Fibroblast of lung (primary cell): ENCODE data around the gene FGGY. TPM values are rescaled to one million over a fixed set of nuclear protein-coding genes. Genes with fewer than 3 reads are reported as not detected.

Source experiments
- DNase-seq, 2 donors: peaks; one replicate each; pipeline versions ENCODE4 v3.0.0 to v3.0.0-alpha.2; 2010; ENCODE audit warnings: low read depth in 2 of 2
- H2AFZ ChIP-seq: 2 replicates; pipeline ENCODE4 v1.5.1; 2012; ENCODE audit warnings: low read length, control low read depth, inconsistent platforms
- H3K27ac ChIP-seq: 2 replicates; pipeline ENCODE4 v1.5.1; 2011; ENCODE audit warnings: low read length, control low read depth; ENCODE audit not compliant: insufficient read depth
- H3K27me3 ChIP-seq: 2 replicates; pipeline ENCODE4 v1.5.1; 2011; ENCODE audit warnings: mild to moderate bottlenecking, low read length; ENCODE audit not compliant: control insufficient read depth, insufficient read depth
- H3K36me3 ChIP-seq: 2 replicates; pipeline ENCODE4 v1.5.1; 2011; ENCODE audit warnings: low read length; ENCODE audit not compliant: control insufficient read depth, insufficient read depth
- H3K4me1 ChIP-seq: 2 replicates; pipeline ENCODE4 v1.5.1; 2011; ENCODE audit warnings: low read length; ENCODE audit not compliant: control insufficient read depth, insufficient read depth; ENCODE audit errors: extremely low read depth
- H3K4me2 ChIP-seq: 2 replicates; pipeline ENCODE4 v1.5.1; 2011; ENCODE audit warnings: low read length, control low read depth; ENCODE audit not compliant: insufficient read depth; ENCODE audit errors: extremely low read depth
- H3K4me3 ChIP-seq, 4 experiments: fragments of 200-600 bp in 1 of 4; sonication (generic) in 1 of 4; replicated peaks in 1 of 4; 2 replicates each; pipeline ENCODE4 v1.5.1; 2011 to 2016; ENCODE audit warnings: low read length in 4 of 4, low read depth in 3 of 4, mild to moderate bottlenecking in 3 of 4, control low read depth in 2 of 4, inconsistent platforms in 1 of 4, mixed read lengths in 1 of 4; ENCODE audit not compliant: insufficient read depth in 1 of 4; ENCODE audit errors: control extremely low read depth in 1 of 4
- H3K79me2 ChIP-seq: 2 replicates; pipeline ENCODE4 v1.5.1; 2012; ENCODE audit warnings: mild to moderate bottlenecking, low read length, inconsistent platforms; ENCODE audit not compliant: control insufficient read depth, insufficient read depth
- H3K9ac ChIP-seq: 2 replicates; pipeline ENCODE4 v1.5.1; 2011; ENCODE audit warnings: mild to moderate bottlenecking, low read length, control low read depth; ENCODE audit not compliant: insufficient read depth
- H3K9me3 ChIP-seq: 2 replicates; pipeline ENCODE4 v1.5.1; 2012; ENCODE audit warnings: low read depth, low read length; ENCODE audit not compliant: control insufficient read depth, insufficient read depth
- H4K20me1 ChIP-seq: 2 replicates; pipeline ENCODE4 v1.5.1; 2011; ENCODE audit warnings: low read length; ENCODE audit not compliant: control insufficient read depth, insufficient read depth; ENCODE audit errors: extremely low read depth
- CTCF ChIP-seq, 2 donors: IDR thresholded peaks in 1 of 2; conservative IDR thresholded peaks in 1 of 2; 1 replicate in 1 of 2; 2 replicates in 1 of 2; pipeline ENCODE4 v1.5.1; 2011 to 2012; ENCODE audit warnings: low read length in 2 of 2, control low read depth in 1 of 2, inconsistent platforms in 1 of 2, low read depth in 1 of 2, mild to moderate bottlenecking in 1 of 2
- EZH2 ChIP-seq: IDR thresholded peaks from 2 replicates; pipeline ENCODE4 v1.5.1; 2012; ENCODE audit warnings: low read length, control low read depth, mild to moderate bottlenecking; ENCODE audit errors: missing control alignments
- polyA plus RNA-seq, 2 donors: library from polyadenylated mRNA; depleted of rRNA in 1 of 2; stranded (reverse) in 1 of 2; unstranded in 1 of 2; fragments of >200 nt; gene quantifications; 2 replicates each; pipeline ENCODE4 v1.2.1, GENCODE V29; 2011 to 2012; ENCODE audit warnings: missing spikeins in 1 of 2
- total RNA-seq: library from RNA; depleted of rRNA; stranded (reverse); fragments of >200 nt; gene quantifications from 2 replicates; pipeline ENCODE4 v1.2.1, GENCODE V29; 2014

The FGGY gene
- total and polyA plus RNA-seq, 2 donors (not counting 1 experiment from before 2014, with no cell fraction given): 9.5 to 32.4 TPM

- Histone ChIP-seq H3K9ac (no peak overlapping the region), H3K4me1 (no peaks in the 10 kb centered on the region), H4K20me1 (no peaks in the 10 kb centered on the region), H2AFZ (no peak overlapping the region), H3K4me2 (no peak overlapping the region), H3K79me2 (no peaks in the 10 kb centered on the region), H3K27me3 (no peaks in the 10 kb centered on the region), H3K27ac (no peak overlapping the region), H3K9me3 (no peaks in the 10 kb centered on the region), H3K4me3 (no peak overlapping the region), H3K36me3 (no peaks in the 10 kb centered on the region)
- no peak for DNase-seq
- no peak for TF ChIP-seq CTCF (conservative IDR thresholded peaks at IDR 0.05 in 1 of 2, IDR thresholded peaks at IDR 0.05 in 1 of 2; ENCODE audit: low read depth in 1 of 2, low read length in 2 of 2)
- no peak for TF ChIP-seq EZH2
These were observed 231.6 kb downstream of the FGGY start for GRCh38 chr1:59528471-59528870.

- Histone ChIP-seq H3K27me3 (no peaks in the 10 kb centered on the region), H3K4me3 (no peak overlapping the region), H2AFZ (no peak overlapping the region), H4K20me1 (no peaks in the 10 kb centered on the region), H3K36me3 (no peaks in the 10 kb centered on the region), H3K27ac (no peak overlapping the region), H3K9ac (no peak overlapping the region), H3K4me1 (no peaks in the 10 kb centered on the region), H3K79me2 (no peaks in the 10 kb centered on the region), H3K4me2 (no peak overlapping the region), H3K9me3 (no peaks in the 10 kb centered on the region)
- DNase-seq: no peak
- TF ChIP-seq EZH2: no peak
These were observed 232.0 kb downstream of the FGGY start for GRCh38 chr1:59528900-59529299.

- H3K36me3 ChIP-seq: no peaks in the 10 kb centered on the region
- no peak overlapping the region for H2AFZ ChIP-seq
- H4K20me1 ChIP-seq: no peaks in the 10 kb centered on the region
- H3K27me3 ChIP-seq: no peaks in the 10 kb centered on the region
- H3K79me2 ChIP-seq: no peaks in the 10 kb centered on the region
- TF ChIP-seq EZH2: no peak
- TF ChIP-seq CTCF (conservative IDR thresholded peaks at IDR 0.05 in 1 of 2, IDR thresholded peaks at IDR 0.05 in 1 of 2; ENCODE audit: low read depth in 1 of 2, low read length in 2 of 2): no peak
- no peak overlapping the region for H3K4me2 ChIP-seq
- no peaks in the 10 kb centered on the region for H3K4me1 ChIP-seq
- no peak for DNase-seq
- H3K4me3 ChIP-seq: no peak overlapping the region
- H3K27ac ChIP-seq: no peak overlapping the region
- H3K9me3 ChIP-seq: no peaks in the 10 kb centered on the region
- H3K9ac ChIP-seq: no peak overlapping the region
These were observed 233.2 kb downstream of the FGGY start for GRCh38 chr1:59530119-59530518.
